WERI-Rb-1 (cell line): ENCODE data around the gene NSUN7.
A peak's percentile ranks its signal among the peaks of the same experiment; 100 is the strongest.
"Not testable (repeated sequence)": the region's sequence is repeated elsewhere in the genome, so short reads cannot be mapped to it uniquely, and the experiment has no call there.

Experiments used
- DNase-seq: peaks from one replicate; pipeline ENCODE4 v3.0.0-alpha.2; 2020
- H3K27ac ChIP-seq: fragments of 250-450 bp; sonication (Bioruptor Pico); 2 replicates; pipeline ENCODE4 v1.5.1; 2020; ENCODE audit warnings: mild to moderate bottlenecking, moderate library complexity
- H3K27me3 ChIP-seq: fragments of 250-450 bp; sonication (Bioruptor Pico); 2 replicates; pipeline ENCODE4 v1.5.1; 2021; ENCODE audit warnings: mild to moderate bottlenecking, low read depth, moderate library complexity; ENCODE audit not compliant: insufficient read depth, severe bottlenecking
- H3K36me3 ChIP-seq: fragments of 250-450 bp; sonication (Bioruptor Pico); 2 replicates; pipeline ENCODE4 v1.5.1; 2020; ENCODE audit warnings: mild to moderate bottlenecking, moderate library complexity
- H3K4me3 ChIP-seq: 2 replicates; pipeline ENCODE4 v1.5.1; 2011; ENCODE audit warnings: low read depth, mild to moderate bottlenecking, control low read depth, low read length
- H3K9me3 ChIP-seq: fragments of 250-450 bp; sonication (Bioruptor Pico); 2 replicates; pipeline ENCODE4 v1.5.1; 2021; ENCODE audit warnings: mild to moderate bottlenecking, moderate library complexity; ENCODE audit not compliant: severe bottlenecking
- TF ChIP-seq, protein P1 (sequence below): IDR thresholded peaks from 2 replicates; pipeline ENCODE4 v1.5.1; 2011; ENCODE audit warnings: low read depth, mild to moderate bottlenecking, control low read depth, inconsistent platforms, low read length

NSUN7 gene, protein sequence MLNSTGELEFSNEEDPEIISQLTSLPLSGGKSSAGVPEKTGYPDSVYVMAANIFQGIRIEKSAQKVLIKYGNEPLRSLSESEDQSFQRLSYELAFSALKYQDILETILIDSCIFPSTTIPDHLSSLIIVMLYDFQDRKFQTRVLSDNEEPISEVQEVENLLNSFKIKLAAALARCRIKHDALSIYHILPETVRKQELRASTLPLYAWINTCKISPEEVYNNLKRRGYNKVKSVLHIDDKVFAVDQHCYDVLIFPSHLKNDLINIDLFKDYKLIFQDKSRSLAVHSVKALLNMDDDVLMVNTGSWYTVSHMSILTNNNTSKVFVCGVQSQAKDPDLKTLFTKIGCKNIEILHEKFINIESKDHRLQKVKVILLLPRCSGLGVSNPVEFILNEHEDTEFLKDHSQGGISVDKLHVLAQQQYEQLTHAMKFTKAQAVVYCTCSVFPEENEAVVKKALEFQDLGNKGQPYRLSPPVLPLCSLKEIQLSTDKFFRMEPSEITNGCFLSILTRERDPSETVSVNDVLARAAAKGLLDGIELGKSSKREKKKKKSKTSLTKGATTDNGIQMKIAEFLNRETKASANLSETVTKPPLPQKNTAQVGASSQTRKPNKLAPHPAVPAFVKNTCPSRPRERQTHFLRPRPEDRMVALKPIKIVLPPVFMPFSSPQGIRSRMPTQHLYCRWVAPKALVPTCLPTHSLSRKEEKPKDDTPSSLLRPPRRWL

DNA sequence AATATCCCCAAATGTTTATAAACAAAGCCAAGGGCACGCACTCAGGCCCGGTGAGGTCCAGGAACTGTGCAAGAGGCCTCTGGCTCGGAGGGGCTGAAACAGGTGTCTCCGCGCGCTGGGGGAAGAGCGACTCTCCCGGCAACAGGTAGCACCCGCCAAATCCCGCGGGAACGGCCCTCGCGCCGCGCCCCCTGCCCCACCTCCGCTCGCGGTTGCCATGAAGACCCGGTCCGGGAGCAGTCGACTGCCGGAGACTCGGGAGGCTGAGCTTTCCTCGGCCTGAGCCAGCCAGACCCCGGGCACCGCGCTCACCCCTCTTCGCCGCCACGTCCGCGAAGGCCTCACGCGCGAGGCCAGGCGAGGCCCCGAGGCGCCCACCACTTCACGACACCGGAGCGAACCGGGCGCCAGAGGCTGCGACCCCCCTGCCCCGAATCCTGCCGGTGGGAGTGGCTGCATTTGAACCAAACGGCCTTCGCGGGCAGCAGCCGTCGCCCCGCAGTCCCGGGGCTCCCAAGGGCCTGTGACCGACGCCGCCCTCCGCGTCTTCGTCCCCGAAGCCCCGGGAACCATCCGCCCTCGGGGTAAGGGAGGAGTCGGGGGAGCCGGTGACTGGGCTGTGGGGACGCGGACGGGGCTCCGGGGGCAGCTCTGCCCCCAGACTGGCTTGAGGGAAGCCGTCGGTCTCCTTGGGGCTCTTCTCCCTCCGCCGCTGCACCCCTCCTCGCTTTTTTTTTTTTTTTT is at the start of gene NSUN7:
NSUN7 (plus strand) TSS at position 239 of the 744 bp plus-strand sequence. CDS start 739 bp downstream, outside the sequence.
- peak within 1 kb of the TSS; percentile 84 for H3K27ac ChIP-seq
- no peaks in the 10 kb centered on the region for H3K36me3 ChIP-seq
- TF ChIP-seq, protein P1, sequence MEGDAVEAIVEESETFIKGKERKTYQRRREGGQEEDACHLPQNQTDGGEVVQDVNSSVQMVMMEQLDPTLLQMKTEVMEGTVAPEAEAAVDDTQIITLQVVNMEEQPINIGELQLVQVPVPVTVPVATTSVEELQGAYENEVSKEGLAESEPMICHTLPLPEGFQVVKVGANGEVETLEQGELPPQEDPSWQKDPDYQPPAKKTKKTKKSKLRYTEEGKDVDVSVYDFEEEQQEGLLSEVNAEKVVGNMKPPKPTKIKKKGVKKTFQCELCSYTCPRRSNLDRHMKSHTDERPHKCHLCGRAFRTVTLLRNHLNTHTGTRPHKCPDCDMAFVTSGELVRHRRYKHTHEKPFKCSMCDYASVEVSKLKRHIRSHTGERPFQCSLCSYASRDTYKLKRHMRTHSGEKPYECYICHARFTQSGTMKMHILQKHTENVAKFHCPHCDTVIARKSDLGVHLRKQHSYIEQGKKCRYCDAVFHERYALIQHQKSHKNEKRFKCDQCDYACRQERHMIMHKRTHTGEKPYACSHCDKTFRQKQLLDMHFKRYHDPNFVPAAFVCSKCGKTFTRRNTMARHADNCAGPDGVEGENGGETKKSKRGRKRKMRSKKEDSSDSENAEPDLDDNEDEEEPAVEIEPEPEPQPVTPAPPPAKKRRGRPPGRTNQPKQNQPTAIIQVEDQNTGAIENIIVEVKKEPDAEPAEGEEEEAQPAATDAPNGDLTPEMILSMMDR, result no peak
- peak; percentile 89 for DNase-seq
- peak within 1 kb of the TSS; percentile 84 for H3K4me3 ChIP-seq
- no peaks in the 10 kb centered on the region for H3K9me3 ChIP-seq
- H3K27me3 ChIP-seq, result no peaks in the 10 kb centered on the region

DNA sequence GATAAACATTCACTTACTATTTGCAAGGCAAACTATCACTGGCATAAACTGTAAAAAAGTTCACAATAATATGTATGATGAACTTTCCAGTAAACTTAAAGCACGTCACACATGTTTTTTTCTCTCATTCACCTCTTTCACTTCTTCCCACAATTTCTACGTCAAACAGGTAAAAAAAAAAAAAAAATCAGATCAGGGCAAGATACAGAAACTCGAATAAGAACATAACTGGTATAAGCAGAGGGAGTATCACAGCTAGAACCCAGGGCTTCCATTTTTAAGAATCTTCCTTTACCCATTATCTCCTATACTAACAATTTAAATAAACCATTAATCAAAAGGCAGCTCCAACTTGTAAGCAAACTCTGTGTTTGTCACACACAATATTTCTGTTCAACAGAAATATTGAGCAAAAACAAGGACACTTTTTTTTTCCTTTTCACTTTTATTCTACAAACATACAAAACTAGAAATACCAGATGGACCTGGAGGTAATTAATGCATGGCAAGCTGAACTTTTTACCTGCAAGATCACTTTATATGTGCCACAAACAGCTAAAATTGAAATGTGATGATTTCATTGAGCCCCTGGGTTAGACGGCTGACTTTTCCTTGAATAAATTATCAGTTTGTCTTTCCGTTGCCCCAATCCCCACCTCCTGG is 47.5 kb upstream of the NSUN7 start:
- H3K36me3 ChIP-seq, result no peaks in the 10 kb centered on the region
- no peaks in the 10 kb centered on the region for H3K9me3 ChIP-seq
- TF ChIP-seq, protein P1, result no peak
- no peak overlapping the region for H3K27ac ChIP-seq
- no peaks in the 10 kb centered on the region for H3K27me3 ChIP-seq
- H3K4me3 ChIP-seq, result no peak overlapping the region
- DNase-seq, result no peak

DNA sequence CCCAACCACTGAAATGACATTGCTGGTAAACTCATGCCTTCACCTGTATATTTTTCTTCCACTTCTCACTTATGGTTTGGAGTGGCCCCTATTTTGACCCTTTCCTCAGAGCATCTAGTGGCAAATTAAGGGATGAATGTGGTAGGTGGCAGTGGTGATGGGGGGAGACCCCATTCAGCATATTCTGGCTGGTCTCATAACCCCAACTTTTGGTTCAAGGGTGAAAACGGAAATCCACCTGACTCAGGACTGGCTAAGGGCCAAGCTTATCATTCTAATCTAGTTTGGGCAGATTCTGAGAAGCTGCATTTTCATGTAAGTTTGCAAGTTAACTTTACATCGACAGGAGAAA is 47.0 kb upstream of the NSUN7 start:
- TF ChIP-seq, protein P1, result no peak
- Histone ChIP-seq H3K9me3 (no peaks in the 10 kb centered on the region), H3K27me3 (no peaks in the 10 kb centered on the region), H3K4me3 (no peak overlapping the region), H3K36me3 (no peaks in the 10 kb centered on the region), H3K27ac (no peak overlapping the region)
- no peak for DNase-seq

DNA sequence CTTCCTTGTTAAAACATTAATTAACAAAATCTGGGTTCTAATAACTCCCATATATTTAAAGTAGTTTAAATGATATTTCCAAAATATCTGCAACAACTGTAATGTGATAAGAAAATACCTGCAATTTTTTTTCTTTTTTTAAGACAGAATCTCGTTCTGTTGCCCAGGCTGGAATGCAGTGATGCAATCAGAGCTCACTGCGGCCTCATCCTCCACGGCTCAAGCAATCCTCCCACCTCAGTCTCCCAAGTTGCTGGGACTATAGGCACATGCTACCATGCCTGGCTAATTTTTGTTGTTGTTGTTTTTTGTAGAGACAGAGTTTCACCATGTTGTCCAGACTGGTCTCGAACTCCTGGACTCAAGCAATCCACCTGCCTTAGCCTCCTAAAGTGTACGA is 45.7 kb upstream of the NSUN7 start:
- H3K27me3 ChIP-seq, result no peaks in the 10 kb centered on the region
- H3K9me3 ChIP-seq, result no peaks in the 10 kb centered on the region
- no peak overlapping the region for H3K4me3 ChIP-seq
- no peak for DNase-seq
- TF ChIP-seq, protein P1, result no peak
- no peak overlapping the region for H3K27ac ChIP-seq
- no peaks in the 10 kb centered on the region for H3K36me3 ChIP-seq

DNA sequence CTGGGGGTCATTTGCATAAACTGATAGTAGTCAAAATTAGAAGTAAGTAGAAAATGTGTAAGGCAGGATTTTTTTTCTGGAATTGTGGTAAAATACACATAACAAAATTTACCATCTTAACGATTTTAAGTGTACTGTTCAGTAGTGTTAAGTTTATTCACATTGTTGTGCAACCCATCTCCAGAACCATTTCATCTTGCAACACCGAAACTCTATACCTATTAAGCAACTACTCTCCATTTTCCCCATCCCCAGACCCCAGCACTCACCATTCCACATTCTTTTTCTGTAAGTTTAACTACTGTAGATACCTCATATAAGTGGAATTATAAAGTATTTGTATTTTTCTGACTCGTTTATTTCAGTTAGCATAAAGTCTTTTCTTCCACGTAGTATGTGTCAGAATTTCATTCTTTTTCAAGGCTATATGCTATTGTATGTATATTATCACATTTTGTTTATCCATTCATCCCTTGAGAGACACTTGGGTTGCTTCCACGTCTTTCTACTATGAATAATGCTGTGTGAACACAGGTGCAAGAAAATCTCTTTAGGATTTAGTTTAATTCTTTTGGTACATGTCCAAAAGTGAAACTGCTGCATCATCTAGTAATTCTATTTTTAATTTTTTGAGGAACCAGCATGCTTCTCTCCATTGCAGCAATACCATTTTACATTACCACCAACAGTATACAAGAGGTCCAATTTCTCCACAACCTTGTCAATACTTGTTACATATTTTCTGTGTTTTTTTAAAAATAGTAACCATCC is 39.1 kb upstream of the NSUN7 start:
- Histone ChIP-seq H3K4me3 (no peak overlapping the region), H3K27me3 (no peaks in the 10 kb centered on the region), H3K9me3 (no peaks in the 10 kb centered on the region), H3K27ac (no peak overlapping the region), H3K36me3 (no peaks in the 10 kb centered on the region)
- no peak for DNase-seq
- TF ChIP-seq, protein P1, result no peak

DNA sequence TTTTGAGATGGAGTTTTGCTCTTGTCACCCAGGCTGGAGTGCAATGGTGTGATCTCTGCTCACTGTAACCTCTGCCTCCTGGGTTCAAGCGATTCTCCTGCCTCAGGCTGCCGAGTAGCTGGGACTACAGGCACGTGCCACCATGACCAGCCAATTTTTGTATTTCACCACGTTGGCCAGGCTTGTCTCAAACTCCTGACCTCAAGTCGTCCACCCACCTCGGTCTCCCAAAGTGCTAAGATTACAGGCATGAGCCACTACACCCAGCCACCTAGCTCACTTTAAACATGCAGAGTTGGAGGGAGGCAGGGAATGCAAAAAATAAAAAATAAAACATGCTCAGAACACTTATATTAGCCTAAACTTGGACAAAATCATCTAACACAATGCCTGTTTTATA is 36.8 kb upstream of the NSUN7 start:
- H3K27me3 ChIP-seq, H3K27ac ChIP-seq, H3K36me3 ChIP-seq, DNase-seq, H3K4me3 ChIP-seq, H3K9me3 ChIP-seq: not testable (repeated sequence)
